LNCAP (cell line): ENCODE data around the gene SLC43A1.

Experiments used
- TF ChIP-seq, protein P1 (sequence below): fragments of 450-650 bp; IDR thresholded peaks from 2 replicates; pipeline ENCODE4 v1.5.1; 2017; ENCODE audit warnings: mild to moderate bottlenecking

SLC43A1 gene

DNA sequence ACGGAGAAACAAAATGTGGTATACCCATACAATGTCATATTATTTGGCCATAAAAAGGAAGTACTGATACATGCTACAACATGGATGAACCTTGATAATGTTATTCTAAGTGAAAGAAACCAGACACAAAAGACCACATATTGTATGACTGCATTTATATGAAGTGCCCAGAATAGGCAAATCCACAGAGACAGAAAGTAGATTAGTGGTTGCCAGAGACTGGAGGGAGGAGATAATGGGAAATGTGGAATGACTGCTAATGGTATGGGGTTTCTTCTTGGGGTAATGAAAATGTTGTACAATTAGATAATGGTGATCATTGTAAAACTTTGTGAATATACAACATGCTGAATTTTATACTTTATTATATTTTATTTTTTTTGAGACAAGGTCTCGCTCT is 5.6 kb upstream of the SLC43A1 start:
- TF ChIP-seq, protein P1, sequence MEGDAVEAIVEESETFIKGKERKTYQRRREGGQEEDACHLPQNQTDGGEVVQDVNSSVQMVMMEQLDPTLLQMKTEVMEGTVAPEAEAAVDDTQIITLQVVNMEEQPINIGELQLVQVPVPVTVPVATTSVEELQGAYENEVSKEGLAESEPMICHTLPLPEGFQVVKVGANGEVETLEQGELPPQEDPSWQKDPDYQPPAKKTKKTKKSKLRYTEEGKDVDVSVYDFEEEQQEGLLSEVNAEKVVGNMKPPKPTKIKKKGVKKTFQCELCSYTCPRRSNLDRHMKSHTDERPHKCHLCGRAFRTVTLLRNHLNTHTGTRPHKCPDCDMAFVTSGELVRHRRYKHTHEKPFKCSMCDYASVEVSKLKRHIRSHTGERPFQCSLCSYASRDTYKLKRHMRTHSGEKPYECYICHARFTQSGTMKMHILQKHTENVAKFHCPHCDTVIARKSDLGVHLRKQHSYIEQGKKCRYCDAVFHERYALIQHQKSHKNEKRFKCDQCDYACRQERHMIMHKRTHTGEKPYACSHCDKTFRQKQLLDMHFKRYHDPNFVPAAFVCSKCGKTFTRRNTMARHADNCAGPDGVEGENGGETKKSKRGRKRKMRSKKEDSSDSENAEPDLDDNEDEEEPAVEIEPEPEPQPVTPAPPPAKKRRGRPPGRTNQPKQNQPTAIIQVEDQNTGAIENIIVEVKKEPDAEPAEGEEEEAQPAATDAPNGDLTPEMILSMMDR = no peak

DNA sequence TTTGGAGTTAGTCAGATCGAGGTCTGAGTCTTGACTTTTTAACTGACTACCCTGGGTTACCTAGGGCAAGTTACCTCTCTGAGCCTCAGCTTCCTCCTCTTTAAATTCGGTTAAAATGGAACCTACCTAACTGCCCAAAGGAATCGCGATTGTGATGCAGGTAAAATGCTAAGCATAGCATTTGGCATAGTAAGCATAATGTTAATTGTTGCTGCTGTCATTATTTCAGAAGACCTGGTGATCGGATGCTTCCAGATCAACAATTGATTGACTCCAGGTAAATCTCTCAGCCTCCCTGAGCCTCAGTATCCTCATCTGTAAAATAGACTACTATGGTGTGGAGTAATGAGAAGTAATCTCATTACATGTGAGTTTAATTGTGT is 550 bp upstream of the SLC43A1 start:
- TF ChIP-seq, protein P1 = no peak

DNA sequence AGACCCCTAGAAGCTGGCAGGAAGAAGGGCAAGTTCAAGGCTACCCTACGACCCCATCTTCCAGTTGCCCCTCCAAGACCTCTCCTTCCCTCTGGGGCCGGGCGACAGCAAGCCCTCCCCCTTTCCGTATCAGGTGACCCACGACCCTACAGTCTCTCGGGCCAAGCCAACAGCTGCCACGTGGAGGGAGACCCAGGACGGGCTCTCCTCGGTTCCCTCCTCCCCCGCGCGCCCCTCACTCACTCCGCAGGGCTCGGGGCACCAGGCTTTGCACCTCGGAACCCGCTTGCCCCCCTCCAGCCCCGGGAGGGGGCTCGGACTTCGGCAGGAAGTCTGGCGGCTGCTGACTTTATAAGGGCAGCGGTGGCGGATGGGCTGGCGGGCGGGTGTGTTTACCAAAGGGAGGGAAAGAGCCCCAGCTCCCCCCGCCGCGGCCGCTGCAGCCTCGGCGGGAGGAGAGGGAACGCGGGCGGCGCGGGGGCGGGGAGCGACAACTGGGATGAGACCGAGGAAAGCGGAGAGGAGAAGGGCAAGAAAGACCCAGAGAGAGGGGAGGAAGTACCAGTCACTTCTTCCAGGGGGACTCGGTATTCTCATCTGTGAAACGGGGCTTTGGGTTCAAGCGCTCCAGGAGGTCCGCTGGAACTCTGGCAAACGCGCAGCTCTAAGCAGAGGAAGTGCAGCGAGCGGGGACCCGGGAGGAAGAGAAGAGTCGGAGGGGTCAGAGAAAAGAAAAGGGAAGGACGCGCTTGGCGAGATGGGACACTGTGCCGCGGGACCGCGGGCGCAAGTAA is 767 bp downstream of the SLC43A1 start:
- TF ChIP-seq, protein P1 = no peak

DNA sequence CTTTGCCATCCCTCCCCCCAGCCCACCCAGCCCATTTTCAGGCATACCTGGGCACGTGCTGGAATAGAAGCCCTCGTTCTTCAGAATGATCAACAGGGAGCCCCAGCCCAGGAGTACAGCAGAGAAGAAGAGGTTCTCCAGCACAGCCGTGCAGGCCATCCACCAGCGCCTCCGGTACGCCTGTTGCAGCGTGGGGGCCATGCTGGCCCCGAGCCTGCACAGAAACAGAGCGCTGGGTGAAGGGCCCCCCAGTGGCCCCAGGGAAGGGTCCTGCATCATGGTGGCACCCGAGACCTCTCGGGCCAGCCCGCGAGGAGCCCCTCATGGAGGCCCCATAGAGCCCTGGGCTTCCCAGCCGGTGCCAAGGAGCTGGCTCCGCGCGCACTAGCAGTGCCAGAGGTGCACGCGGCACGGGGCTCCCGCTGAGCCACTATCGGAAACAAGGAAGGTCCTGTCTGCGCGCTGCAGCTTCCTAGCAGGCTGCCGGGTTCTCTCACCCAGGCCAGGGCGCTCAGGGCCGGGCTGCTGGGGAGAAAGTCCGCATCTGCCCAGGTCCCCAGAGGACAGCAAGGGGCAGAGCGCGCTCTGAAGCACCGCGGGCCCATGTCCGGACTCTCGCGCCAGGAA is 1.5 kb downstream of the SLC43A1 start:
- TF ChIP-seq, protein P1 = no peak

DNA sequence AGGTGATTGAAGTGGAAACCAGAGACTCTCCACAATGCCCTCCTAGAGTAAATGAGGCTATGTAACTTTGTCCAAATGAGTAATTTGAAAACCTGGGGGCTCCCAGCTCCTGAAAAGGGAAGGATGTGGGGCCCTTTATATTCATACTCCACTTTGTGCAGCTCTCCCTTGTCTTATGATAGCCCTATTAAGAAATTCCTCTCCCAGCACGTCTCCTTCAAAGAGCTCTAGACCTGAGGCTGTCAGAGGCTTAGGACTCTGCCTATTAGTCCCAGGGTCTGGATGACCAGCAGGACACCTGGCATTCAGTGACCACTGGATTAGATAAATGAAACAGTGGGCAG is 2.1 kb downstream of the SLC43A1 start:
- TF ChIP-seq, protein P1 = no peak

DNA sequence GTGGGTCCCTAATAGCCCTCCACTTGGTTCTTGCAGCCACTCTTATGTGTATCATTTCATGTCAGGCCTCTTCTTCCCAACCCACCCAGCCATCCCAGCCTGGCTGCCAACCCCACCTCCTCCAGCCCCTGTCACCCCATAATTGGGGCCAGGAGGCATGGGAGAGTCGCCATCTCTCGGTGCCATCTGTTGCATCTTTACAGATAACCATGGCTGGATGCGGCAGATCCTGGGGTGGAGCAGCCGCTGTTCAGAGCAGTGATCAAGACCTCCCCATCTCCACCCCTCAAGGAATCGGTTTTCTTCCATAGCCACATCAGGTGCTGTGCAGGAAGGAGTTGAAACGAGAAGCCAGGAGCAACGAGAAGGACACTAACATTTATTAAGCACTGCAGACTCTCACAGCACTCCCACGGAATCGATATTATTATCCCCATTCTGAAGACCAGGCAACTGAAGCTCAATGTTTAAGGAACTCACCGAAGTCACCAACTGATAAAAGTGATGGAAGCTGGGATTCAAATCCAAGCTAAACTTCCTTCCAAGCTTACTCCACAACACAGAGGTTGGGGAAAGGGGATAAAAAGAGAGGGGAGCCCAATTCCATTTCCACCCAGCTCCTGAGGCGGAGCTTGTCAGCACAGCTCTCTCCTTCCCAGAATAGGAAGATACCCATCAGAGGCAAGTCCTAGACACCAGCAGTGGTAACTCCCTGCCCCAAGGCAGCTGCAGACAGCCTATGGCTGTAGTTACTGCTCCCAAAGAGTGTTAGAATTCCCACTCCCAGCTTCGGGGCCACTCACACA is 2.7 kb downstream of the SLC43A1 start:
- TF ChIP-seq, protein P1 = no peak

DNA sequence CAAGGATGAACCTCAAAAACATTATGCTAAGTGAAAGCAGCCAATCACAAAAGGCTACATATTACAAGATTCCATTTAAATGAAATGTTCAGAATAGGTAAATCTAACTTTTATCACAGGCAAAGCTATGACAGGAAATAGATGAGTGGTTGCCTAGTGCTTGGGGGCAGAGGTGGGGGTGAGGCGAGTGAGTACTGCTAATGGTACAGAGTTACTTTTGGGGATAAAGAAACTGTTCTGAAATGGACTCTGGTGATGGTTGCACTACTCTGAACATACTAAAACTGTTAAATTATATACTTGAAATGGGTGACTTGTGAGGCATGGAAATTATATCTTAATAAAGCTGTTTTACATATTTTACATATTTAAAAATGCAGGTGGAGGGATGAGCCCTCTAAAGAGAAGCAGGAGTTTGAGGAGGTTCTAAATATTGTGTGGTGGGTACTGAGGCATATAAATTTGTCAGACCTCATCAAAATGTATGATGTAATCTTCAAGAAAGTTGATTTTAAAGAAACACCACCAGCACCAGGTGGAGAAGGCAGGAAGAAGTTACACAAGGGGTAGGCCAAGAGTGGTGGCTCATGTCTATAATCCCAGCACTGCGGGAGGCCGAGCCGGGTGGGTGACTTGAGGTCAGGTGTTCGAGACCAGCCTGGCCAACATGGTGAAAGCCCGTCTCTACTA is 3.6 kb downstream of the SLC43A1 start:
- TF ChIP-seq, protein P1 = no peak
